GM12864 (cell line): ENCODE data around the gene OR14A16.

Experiments
- DNase-seq: peaks from one replicate; pipeline ENCODE4 v3.0.0-alpha.2; 2011; ENCODE audit warnings: low read depth
- H3K4me3 ChIP-seq: 2 replicates; pipeline ENCODE4 v1.5.1; 2011; ENCODE audit warnings: mild to moderate bottlenecking, low read depth, low read length, control low read depth
- CTCF ChIP-seq: IDR thresholded peaks from 2 replicates; pipeline ENCODE4 v1.5.1; 2011; ENCODE audit warnings: low read depth, mild to moderate bottlenecking, moderate library complexity, low read length, control low read depth, inconsistent platforms; ENCODE audit errors: missing control alignments

Gene OR14A16

GRCh38 chr1:247797518-247797917 lies 26.4 kb downstream of the OR14A16 start:
- H3K4me3 ChIP-seq: no peak overlapping the region
- DNase-seq: no peak
- TF ChIP-seq CTCF: no peak

- H3K4me3 ChIP-seq: no peak overlapping the region
- DNase-seq: no peak
- TF ChIP-seq CTCF: no peak
Observed at GRCh38 chr1:247769603-247770002, 54.3 kb downstream of the OR14A16 start.
